Osteocyte (in vitro differentiated cells): ENCODE data around the gene PPP3CA. TPM values are rescaled to one million over a fixed set of nuclear protein-coding genes. Genes with fewer than 3 reads are reported as not detected.

Experiments
- DNase-seq: peaks from one replicate; pipeline ENCODE4 v3.0.0; 2021; ENCODE audit warnings: mixed read lengths; ENCODE audit not compliant: unreplicated experiment; ENCODE audit errors: extremely low spot score
- H3K27ac Mint-ChIP-seq: one replicate; pipeline ENCODE4 v1.8.0; 2021; ENCODE audit warnings: mild to moderate bottlenecking, mixed read lengths; ENCODE audit not compliant: unreplicated experiment
- H3K27me3 Mint-ChIP-seq: one replicate; pipeline ENCODE4 v1.8.0; 2021; ENCODE audit warnings: mixed read lengths; ENCODE audit not compliant: unreplicated experiment
- H3K36me3 Mint-ChIP-seq: one replicate; pipeline ENCODE4 v1.8.0; 2021; ENCODE audit warnings: mixed read lengths; ENCODE audit not compliant: unreplicated experiment
- H3K4me1 Mint-ChIP-seq: one replicate; pipeline ENCODE4 v1.8.0; 2021; ENCODE audit warnings: mixed read lengths; ENCODE audit not compliant: unreplicated experiment
- H3K4me3 Mint-ChIP-seq: one replicate; pipeline ENCODE4 v1.8.0; 2021; ENCODE audit warnings: mild to moderate bottlenecking, moderate library complexity, mixed read lengths; ENCODE audit not compliant: unreplicated experiment
- H3K9me3 Mint-ChIP-seq: one replicate; pipeline ENCODE4 v1.8.0; 2021; ENCODE audit warnings: mixed read lengths; ENCODE audit not compliant: unreplicated experiment
- CTCF ChIP-seq: fragments of 200-600 bp; sonication (generic); IDR thresholded peaks from 2 replicates; pipeline ENCODE4 v1.5.0; 2021; ENCODE audit warnings: antibody characterized with exemption, mild to moderate bottlenecking, moderate library complexity
- total RNA-seq: library from RNA; stranded (reverse); gene quantifications from 2 replicates; pipeline ENCODE4 v1.2.1, GENCODE V29; 2021

PPP3CA gene
- total RNA-seq, 1 donor from 2014 or later, result 40.5 TPM

- Mint-ChIP-seq H3K4me1 (no peaks in the 10 kb centered on the region), H3K4me3 (no peak overlapping the region), H3K36me3 (peaks cover 12% of the 10 kb centered on the region), H3K27me3 (no peaks in the 10 kb centered on the region), H3K27ac (no peak overlapping the region), H3K9me3 (no peaks in the 10 kb centered on the region)
- no peak for TF ChIP-seq CTCF
- DNase-seq, result no peak
These were observed 302.6 kb downstream of the PPP3CA start for GRCh38 chr4:101044766-101045165.

- Mint-ChIP-seq H3K36me3 (peaks cover 22% of the 10 kb centered on the region), H3K27ac (no peak overlapping the region), H3K9me3 (no peaks in the 10 kb centered on the region), H3K4me3 (no peak overlapping the region), H3K27me3 (no peaks in the 10 kb centered on the region), H3K4me1 (peaks cover 3% of the 10 kb centered on the region)
- no peak for TF ChIP-seq CTCF
- no peak for DNase-seq
These were observed 304.5 kb downstream of the PPP3CA start for GRCh38 chr4:101042847-101043246.

GRCh38 chr4:101040776-101041175 lies 306.6 kb downstream of the PPP3CA start:
- TF ChIP-seq CTCF, result no peak
- H3K36me3 Mint-ChIP-seq, result peaks cover 25% of the 10 kb centered on the region

GRCh38 chr4:101039367-101039766 lies 308.0 kb downstream of the PPP3CA start:
- H3K36me3 Mint-ChIP-seq, result peaks cover 20% of the 10 kb centered on the region
- peaks cover 6% of the 10 kb centered on the region for H3K4me1 Mint-ChIP-seq
- no peak for TF ChIP-seq CTCF
- no peak for DNase-seq
- no peaks in the 10 kb centered on the region for H3K9me3 Mint-ChIP-seq
- H3K4me3 Mint-ChIP-seq, result no peak overlapping the region
- no peak overlapping the region for H3K27ac Mint-ChIP-seq
- H3K27me3 Mint-ChIP-seq, result no peaks in the 10 kb centered on the region

More at GRCh38 chr4:101040776-101041175, 306.6 kb downstream of the PPP3CA start:
- no peak for DNase-seq
- H3K9me3 Mint-ChIP-seq, result no peaks in the 10 kb centered on the region
- H3K4me3 Mint-ChIP-seq, result no peak overlapping the region
- no peaks in the 10 kb centered on the region for H3K27me3 Mint-ChIP-seq
- H3K4me1 Mint-ChIP-seq, result peaks cover 6% of the 10 kb centered on the region
- no peak overlapping the region for H3K27ac Mint-ChIP-seq

GRCh38 chr4:101037938-101038413 lies 309.4 kb downstream of the PPP3CA start:
- no peak for TF ChIP-seq CTCF
- Mint-ChIP-seq H3K4me3 (no peak overlapping the region), H3K36me3 (peaks cover 17% of the 10 kb centered on the region), H3K27ac (no peak overlapping the region), H3K4me1 (peaks cover 6% of the 10 kb centered on the region), H3K27me3 (no peaks in the 10 kb centered on the region), H3K9me3 (no peaks in the 10 kb centered on the region)
- DNase-seq, result no peak
